ENCODE data around the gene TMEM60. TPM values are rescaled to one million over a fixed set of nuclear protein-coding genes. Genes with fewer than 3 reads are reported as not detected.

TMEM60 gene
- total RNA-seq, 1 donor from 2014 or later = 18.9 TPM

- no peaks in the 10 kb centered on the region for H3K4me1 Mint-ChIP-seq (ENCODE audit: low read depth, unreplicated experiment)
- H3K27me3 Mint-ChIP-seq (ENCODE audit: unreplicated experiment) = peaks cover under 1% of the 10 kb centered on the region
- TF ChIP-seq, protein P1, sequence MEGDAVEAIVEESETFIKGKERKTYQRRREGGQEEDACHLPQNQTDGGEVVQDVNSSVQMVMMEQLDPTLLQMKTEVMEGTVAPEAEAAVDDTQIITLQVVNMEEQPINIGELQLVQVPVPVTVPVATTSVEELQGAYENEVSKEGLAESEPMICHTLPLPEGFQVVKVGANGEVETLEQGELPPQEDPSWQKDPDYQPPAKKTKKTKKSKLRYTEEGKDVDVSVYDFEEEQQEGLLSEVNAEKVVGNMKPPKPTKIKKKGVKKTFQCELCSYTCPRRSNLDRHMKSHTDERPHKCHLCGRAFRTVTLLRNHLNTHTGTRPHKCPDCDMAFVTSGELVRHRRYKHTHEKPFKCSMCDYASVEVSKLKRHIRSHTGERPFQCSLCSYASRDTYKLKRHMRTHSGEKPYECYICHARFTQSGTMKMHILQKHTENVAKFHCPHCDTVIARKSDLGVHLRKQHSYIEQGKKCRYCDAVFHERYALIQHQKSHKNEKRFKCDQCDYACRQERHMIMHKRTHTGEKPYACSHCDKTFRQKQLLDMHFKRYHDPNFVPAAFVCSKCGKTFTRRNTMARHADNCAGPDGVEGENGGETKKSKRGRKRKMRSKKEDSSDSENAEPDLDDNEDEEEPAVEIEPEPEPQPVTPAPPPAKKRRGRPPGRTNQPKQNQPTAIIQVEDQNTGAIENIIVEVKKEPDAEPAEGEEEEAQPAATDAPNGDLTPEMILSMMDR (IDR thresholded peaks at IDR 0.05; ENCODE audit: partially characterized antibody, unreplicated experiment) = no peak
- no peak for DNase-seq
- peaks cover 14% of the 10 kb centered on the region for H3K36me3 Mint-ChIP-seq (ENCODE audit: unreplicated experiment)
- no peak overlapping the region for H3K27ac Mint-ChIP-seq (ENCODE audit: unreplicated experiment)
- peaks cover 10% of the 10 kb centered on the region for H3K9me3 Mint-ChIP-seq (ENCODE audit: unreplicated experiment)
- H3K4me3 Mint-ChIP-seq (ENCODE audit: unreplicated experiment) = no peak overlapping the region
Observed at GRCh38 chr7:77825131-77825530, 26.9 kb upstream of the TMEM60 start.

GRCh38 chr7:77824636-77825035 is 26.4 kb upstream of the TMEM60 start:
- Mint-ChIP-seq H3K27me3 (ENCODE audit: unreplicated experiment) (peaks cover 3% of the 10 kb centered on the region), H3K9me3 (ENCODE audit: unreplicated experiment) (peaks cover 14% of the 10 kb centered on the region), H3K36me3 (ENCODE audit: unreplicated experiment) (peaks cover 17% of the 10 kb centered on the region), H3K4me3 (ENCODE audit: unreplicated experiment) (no peak overlapping the region), H3K4me1 (ENCODE audit: low read depth, unreplicated experiment) (no peaks in the 10 kb centered on the region), H3K27ac (ENCODE audit: unreplicated experiment) (no peak overlapping the region)
- TF ChIP-seq, protein P1 (IDR thresholded peaks at IDR 0.05; ENCODE audit: partially characterized antibody, unreplicated experiment) = no peak
- no peak for DNase-seq

DNA sequence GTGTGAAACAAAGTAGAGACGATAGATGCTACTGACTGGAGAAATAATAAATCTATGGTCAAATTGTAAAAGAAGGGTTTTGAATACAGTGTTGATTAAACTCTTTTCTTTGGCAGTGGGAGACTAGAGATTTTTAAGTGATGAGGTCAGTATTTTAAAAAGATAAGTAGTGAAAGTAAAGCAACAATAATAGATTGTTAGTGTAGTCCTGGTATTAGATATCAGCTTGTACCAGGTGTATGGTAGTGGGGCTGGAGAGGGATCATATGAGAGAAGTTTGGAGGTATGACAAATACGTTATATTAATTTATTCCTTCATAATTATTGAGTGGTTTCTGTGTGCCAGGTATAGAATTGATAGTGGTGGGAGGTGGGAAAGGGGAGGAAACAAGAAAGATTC is 25.6 kb upstream of the TMEM60 start:
- TF ChIP-seq, protein P1 (IDR thresholded peaks at IDR 0.05; ENCODE audit: partially characterized antibody, unreplicated experiment) = no peak
- no peak overlapping the region for H3K4me3 Mint-ChIP-seq (ENCODE audit: unreplicated experiment)
- H3K27ac Mint-ChIP-seq (ENCODE audit: unreplicated experiment) = no peak overlapping the region
- peaks cover 18% of the 10 kb centered on the region for H3K36me3 Mint-ChIP-seq (ENCODE audit: unreplicated experiment)
- no peaks in the 10 kb centered on the region for H3K4me1 Mint-ChIP-seq (ENCODE audit: low read depth, unreplicated experiment)
- DNase-seq = no peak
- H3K9me3 Mint-ChIP-seq (ENCODE audit: unreplicated experiment) = peaks cover 14% of the 10 kb centered on the region
- peaks cover 3% of the 10 kb centered on the region for H3K27me3 Mint-ChIP-seq (ENCODE audit: unreplicated experiment)

DNA sequence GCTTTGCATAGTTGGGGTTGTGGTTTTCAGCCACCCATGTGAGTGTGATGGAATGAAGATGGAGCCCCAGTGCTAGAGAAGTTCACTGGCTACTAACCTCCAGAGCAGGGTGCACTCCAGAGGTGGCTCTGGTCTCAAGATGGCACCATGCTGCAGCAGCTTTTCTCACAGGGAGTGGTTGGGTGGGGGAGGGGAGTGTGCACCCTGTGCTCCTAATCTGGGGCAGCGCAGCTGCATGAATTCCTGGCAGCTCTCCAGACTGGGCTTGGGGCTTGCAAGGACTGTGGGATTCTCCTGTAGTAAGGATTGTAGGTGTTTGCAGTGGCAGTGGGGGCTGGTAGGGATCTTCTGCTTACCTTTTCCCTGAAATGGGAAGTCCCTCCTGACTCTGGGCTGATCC is 24.0 kb upstream of the TMEM60 start:
- Mint-ChIP-seq H3K36me3 (ENCODE audit: unreplicated experiment) (peaks cover 28% of the 10 kb centered on the region), H3K27me3 (ENCODE audit: unreplicated experiment) (peaks cover 3% of the 10 kb centered on the region), H3K4me1 (ENCODE audit: low read depth, unreplicated experiment) (no peaks in the 10 kb centered on the region), H3K4me3 (ENCODE audit: unreplicated experiment) (no peak overlapping the region), H3K9me3 (ENCODE audit: unreplicated experiment) (peaks cover 17% of the 10 kb centered on the region), H3K27ac (ENCODE audit: unreplicated experiment) (no peak overlapping the region)
- DNase-seq = no peak
- TF ChIP-seq, protein P1 (IDR thresholded peaks at IDR 0.05; ENCODE audit: partially characterized antibody, unreplicated experiment) = no peak

- TF ChIP-seq, protein P1 (IDR thresholded peaks at IDR 0.05; ENCODE audit: partially characterized antibody, unreplicated experiment) = no peak
- no peak for DNase-seq
- Mint-ChIP-seq H3K27ac (ENCODE audit: unreplicated experiment) (no peak overlapping the region), H3K4me1 (ENCODE audit: low read depth, unreplicated experiment) (no peaks in the 10 kb centered on the region), H3K27me3 (ENCODE audit: unreplicated experiment) (peaks cover 3% of the 10 kb centered on the region), H3K9me3 (ENCODE audit: unreplicated experiment) (peaks cover 17% of the 10 kb centered on the region), H3K4me3 (ENCODE audit: unreplicated experiment) (no peak overlapping the region), H3K36me3 (ENCODE audit: unreplicated experiment) (peaks cover 37% of the 10 kb centered on the region)
Observed at GRCh38 chr7:77820967-77821366, 22.7 kb upstream of the TMEM60 start.

All from glutamatergic neuron (in vitro differentiated cells).